Left lung (tissue), 10 donors: ENCODE data around the gene FOXC2. TPM values are rescaled to one million over a fixed set of nuclear protein-coding genes. Genes with fewer than 3 reads are reported as not detected.

ENCODE experiments used
- ATAC-seq: fragments of 200-7000 bp; cut with Tn5 transposase; one replicate; pipeline ENCODE4 v1.9.1; 2020; ENCODE audit warnings: moderate library complexity
- DNase-seq, 4 donors: peaks; one replicate each; pipeline ENCODE4 v3.0.0-alpha.2; 2013 to 2020
- H3K27ac ChIP-seq, 2 donors: fragments of 200-600 bp; sonication (generic) in 1 of 2; one replicate each; pipeline versions ENCODE4 v1.5.0 to v1.8.0; 2020 to 2021
- H3K27me3 ChIP-seq, 2 donors: fragments of 200-600 bp; sonication (generic) in 1 of 2; one replicate each; pipeline versions ENCODE4 v1.5.0 to v1.8.0; 2020 to 2021
- H3K36me3 ChIP-seq, 2 donors: fragments of 200-600 bp; sonication (generic) in 1 of 2; one replicate each; pipeline versions ENCODE4 v1.5.0 to v1.8.0; 2020 to 2021
- H3K4me1 ChIP-seq, 2 donors: fragments of 200-600 bp; one replicate each; pipeline ENCODE4 v1.8.0; 2021
- H3K4me3 ChIP-seq, 2 donors: fragments of 200-600 bp; sonication (generic) in 1 of 2; one replicate each; pipeline versions ENCODE4 v1.5.0 to v1.8.0; 2020 to 2021; ENCODE audit warnings: mild to moderate bottlenecking in 1 of 2
- H3K9me3 ChIP-seq, 2 donors: fragments of 200-600 bp; sonication (generic) in 1 of 2; one replicate each; pipeline versions ENCODE4 v1.5.0 to v1.8.0; 2020 to 2021
- intact Hi-C, 2 donors: fragments of 100-400 bp; cut with DNase I; formaldehyde crosslinking; loops; one replicate each; pipeline versions ENCODE4 v1.11.2 to v1.14.2; 2022
- polyA plus RNA-seq, 6 donors: library from polyadenylated mRNA; unstranded; fragments of 120-200 nt; gene quantifications; one replicate each; pipeline ENCODE4 v1.2.1, GENCODE V29; 2013; ENCODE audit not compliant: insufficient read length in 6 of 6
- total RNA-seq, 2 donors: library from RNA; stranded (reverse); fragmentation: NEBNext Ultra II Directional; extraction: Animal tissue kit (Norgen Biotek cat#: 25700); gene quantifications; one replicate each; pipeline ENCODE4 v1.2.1, GENCODE V29; 2021
- TF ChIP-seq, protein P1 (sequence below), 2 donors: fragments of 200-600 bp; sonication (generic) in 1 of 2; IDR thresholded peaks; one replicate each; pipeline versions ENCODE4 v1.5.0 to v1.8.0; 2021; ENCODE audit warnings: antibody characterized with exemption in 2 of 2
- donor health status: DM: no; HTN: yes; CAD: no.
- donor health status: DM: no; HTN: no; CAD: no.

FOXC2 gene
- total and polyA plus RNA-seq, 8 donors: 0.41 to 2.0 (median 0.93) TPM

GRCh38 chr16:86591270-86591669 lies 24.6 kb downstream of the FOXC2 start:
- Histone ChIP-seq H3K36me3 (no peaks in the 10 kb centered on the region), H3K27ac (no peak overlapping the region), H3K27me3 (peaks cover 13 to 62% of the 10 kb centered on the region in 2 donors), H3K4me3 (no peak overlapping the region), H3K9me3 (no peaks in the 10 kb centered on the region), H3K4me1 (no peaks in the 10 kb centered on the region)
- TF ChIP-seq, protein P1, sequence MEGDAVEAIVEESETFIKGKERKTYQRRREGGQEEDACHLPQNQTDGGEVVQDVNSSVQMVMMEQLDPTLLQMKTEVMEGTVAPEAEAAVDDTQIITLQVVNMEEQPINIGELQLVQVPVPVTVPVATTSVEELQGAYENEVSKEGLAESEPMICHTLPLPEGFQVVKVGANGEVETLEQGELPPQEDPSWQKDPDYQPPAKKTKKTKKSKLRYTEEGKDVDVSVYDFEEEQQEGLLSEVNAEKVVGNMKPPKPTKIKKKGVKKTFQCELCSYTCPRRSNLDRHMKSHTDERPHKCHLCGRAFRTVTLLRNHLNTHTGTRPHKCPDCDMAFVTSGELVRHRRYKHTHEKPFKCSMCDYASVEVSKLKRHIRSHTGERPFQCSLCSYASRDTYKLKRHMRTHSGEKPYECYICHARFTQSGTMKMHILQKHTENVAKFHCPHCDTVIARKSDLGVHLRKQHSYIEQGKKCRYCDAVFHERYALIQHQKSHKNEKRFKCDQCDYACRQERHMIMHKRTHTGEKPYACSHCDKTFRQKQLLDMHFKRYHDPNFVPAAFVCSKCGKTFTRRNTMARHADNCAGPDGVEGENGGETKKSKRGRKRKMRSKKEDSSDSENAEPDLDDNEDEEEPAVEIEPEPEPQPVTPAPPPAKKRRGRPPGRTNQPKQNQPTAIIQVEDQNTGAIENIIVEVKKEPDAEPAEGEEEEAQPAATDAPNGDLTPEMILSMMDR (IDR thresholded peaks at IDR 0.05): no peak
- DNase-seq (no peak), ATAC-seq (no peak)
- intact Hi-C loops: no loop called here

DNA sequence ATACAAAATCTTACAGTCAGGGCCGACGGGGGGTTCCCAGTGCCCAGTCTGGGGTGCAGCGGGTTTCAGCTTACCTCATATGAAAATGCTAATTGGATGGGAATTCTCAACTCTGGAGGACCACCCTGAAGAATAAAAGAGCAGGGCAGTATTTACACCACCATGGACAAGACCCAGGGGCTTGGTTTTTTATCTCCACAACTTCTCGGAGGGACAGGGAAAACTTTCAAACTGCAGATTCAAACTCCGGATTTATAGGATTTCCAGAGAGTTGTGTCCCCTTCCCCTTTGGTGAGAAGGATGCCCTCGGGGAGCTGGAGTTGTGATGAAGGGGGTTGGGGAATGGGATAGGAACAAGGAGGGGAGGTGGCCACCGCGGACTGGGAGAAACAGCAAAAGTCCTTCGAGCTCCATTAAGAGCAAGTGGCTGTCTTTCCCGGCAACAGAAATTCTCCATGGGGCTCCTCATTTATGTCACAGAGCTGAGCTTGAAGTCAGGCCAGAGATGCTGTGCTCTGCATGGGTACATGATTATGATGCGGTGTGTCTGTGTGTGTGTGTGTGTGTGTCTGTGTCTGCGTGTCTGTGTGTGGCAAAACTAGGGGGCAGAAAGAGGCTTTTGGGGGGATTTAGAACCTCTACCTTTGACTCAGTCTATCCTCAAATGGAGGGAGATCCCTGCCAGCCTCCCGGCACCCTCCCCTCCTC lies 27.4 kb downstream of the FOXC2 start:
- ATAC-seq: no peak
- H3K4me1 ChIP-seq: no peaks in the 10 kb centered on the region
- H3K36me3 ChIP-seq: no peaks in the 10 kb centered on the region
- intact Hi-C loops: no loop called here
- no peak overlapping the region for H3K4me3 ChIP-seq
- TF ChIP-seq, protein P1 (IDR thresholded peaks at IDR 0.05): no peak
- no peak overlapping the region for H3K27ac ChIP-seq
- H3K9me3 ChIP-seq: no peaks in the 10 kb centered on the region
- peaks cover 13 to 90% of the 10 kb centered on the region in 2 donors for H3K27me3 ChIP-seq
- no peak for DNase-seq

- no peak for ATAC-seq
- no peak for DNase-seq
- intact Hi-C loops: no loop called here
- Histone ChIP-seq H3K4me1 (no peaks in the 10 kb centered on the region), H3K27ac (no peak overlapping the region), H3K4me3 (no peak overlapping the region), H3K9me3 (no peaks in the 10 kb centered on the region), H3K27me3 (peaks cover 13 to 91% of the 10 kb centered on the region in 2 donors), H3K36me3 (no peaks in the 10 kb centered on the region)
- TF ChIP-seq, protein P1 (IDR thresholded peaks at IDR 0.05): no peak
Observed at GRCh38 chr16:86594721-86595120, 28.1 kb downstream of the FOXC2 start.

- intact Hi-C loops: no loop called here
- peaks cover 13 to 84% of the 10 kb centered on the region in 2 donors for H3K27me3 ChIP-seq
- TF ChIP-seq, protein P1 (IDR thresholded peaks at IDR 0.05): no peak
Observed at GRCh38 chr16:86595983-86596605, 29.5 kb downstream of the FOXC2 start.

DNA sequence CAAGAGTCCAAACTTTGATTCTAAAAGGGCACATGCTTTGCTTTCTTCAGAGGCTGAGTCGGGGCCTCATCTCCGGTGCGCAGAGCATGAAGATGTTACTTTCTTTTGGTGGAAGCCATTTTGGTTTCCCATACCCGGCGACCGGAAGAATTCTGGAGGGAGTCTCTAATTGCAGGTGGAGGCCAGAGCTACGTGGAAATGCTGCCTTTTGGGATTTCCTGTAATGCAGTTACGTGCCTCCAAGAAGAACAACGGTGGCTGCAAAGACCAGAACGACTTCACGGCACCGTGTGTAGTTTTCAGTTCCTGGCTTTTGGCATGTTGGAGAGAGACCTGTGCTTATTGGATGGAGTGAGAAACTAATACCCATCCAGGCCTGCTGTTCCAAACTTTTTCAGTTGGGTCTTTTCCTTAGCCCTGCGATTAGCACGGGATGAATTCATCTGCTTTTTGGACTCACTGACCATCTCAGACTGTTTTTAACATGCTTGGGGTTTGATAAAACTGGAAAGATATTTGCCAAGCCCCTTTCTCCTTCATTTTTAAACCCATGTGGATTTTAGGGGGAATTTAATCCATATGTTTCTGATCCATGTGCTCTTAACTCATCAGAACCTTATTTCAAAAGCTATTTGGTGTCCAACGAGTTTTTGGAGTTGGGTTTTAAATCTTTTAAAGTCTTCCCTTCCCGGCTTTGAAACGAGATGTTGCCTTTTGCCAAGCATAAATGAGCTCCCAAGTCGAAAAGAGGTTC lies 30.7 kb downstream of the FOXC2 start:
- Histone ChIP-seq H3K27ac (no peak overlapping the region), H3K9me3 (no peaks in the 10 kb centered on the region), H3K4me1 (no peaks in the 10 kb centered on the region), H3K4me3 (no peak overlapping the region), H3K27me3 (peaks cover 13 to 79% of the 10 kb centered on the region in 2 donors), H3K36me3 (no peaks in the 10 kb centered on the region)
- intact Hi-C loops: no loop called here
- ATAC-seq: no peak
- DNase-seq: no peak
- TF ChIP-seq, protein P1 (IDR thresholded peaks at IDR 0.05): no peak

More at GRCh38 chr16:86595983-86596605, 29.5 kb downstream of the FOXC2 start:
- no peaks in the 10 kb centered on the region for H3K4me1 ChIP-seq
- ATAC-seq: no peak
- H3K9me3 ChIP-seq: no peaks in the 10 kb centered on the region
- no peak overlapping the region for H3K4me3 ChIP-seq
- H3K27ac ChIP-seq: no peak overlapping the region
- no peak for DNase-seq
- H3K36me3 ChIP-seq: no peaks in the 10 kb centered on the region
